Measurements from ENCODE around the gene TRIML1.
"Not testable (repeated sequence)": the region's sequence is repeated elsewhere in the genome, so short reads cannot be mapped to it uniquely, and the experiment has no call there.

The TRIML1 gene

GRCh38 chr4:188147176-188147575, 7.9 kb downstream of the TRIML1 start:
- Histone ChIP-seq H3K27me3 (ENCODE audit: control insufficient read depth, insufficient read depth, low read length) (no peaks in the 10 kb centered on the region), H3K36me3 (ENCODE audit: control insufficient read depth, insufficient read depth, low read length) (no peaks in the 10 kb centered on the region), H3K4me1 (ENCODE audit: control insufficient read depth, insufficient read depth, low read length) (no peaks in the 10 kb centered on the region), H3K4me3 (ENCODE audit: low read length) (no peak overlapping the region), H3K27ac (ENCODE audit: low read length) (no peak overlapping the region), H3K9me3 (ENCODE audit: control insufficient read depth, insufficient read depth, low read length) (no peaks in the 10 kb centered on the region)
- DNase-seq (ENCODE audit: low read depth, low spot score), result no peak
- no CpG with 5 or more reads among the region's 11 CpGs for WGBS (ENCODE audit: insufficient coverage, insufficient read length)

DNA sequence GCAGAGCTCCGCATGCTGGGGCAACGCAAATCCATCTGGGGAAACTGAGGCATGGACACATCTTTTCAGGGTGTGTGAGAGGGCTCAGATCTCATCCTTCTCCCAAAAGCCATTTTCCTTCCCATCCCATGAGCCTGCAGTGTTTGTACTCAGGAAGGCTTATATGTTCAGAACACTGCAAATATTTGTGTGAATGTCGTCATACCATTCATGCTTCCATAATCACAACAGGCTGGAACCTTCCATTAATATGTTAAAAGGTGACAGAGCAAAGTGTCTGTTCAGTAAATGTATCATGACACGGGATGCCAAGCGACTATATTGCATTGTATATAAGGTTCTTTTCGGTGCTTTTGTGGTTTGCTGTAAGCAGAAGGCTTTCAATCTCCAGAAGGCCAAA, 8.5 kb downstream of the TRIML1 start:
- Histone ChIP-seq H3K27me3 (ENCODE audit: control insufficient read depth, insufficient read depth, low read length) (no peaks in the 10 kb centered on the region), H3K27ac (ENCODE audit: low read length) (no peak overlapping the region), H3K4me3 (ENCODE audit: low read length) (no peak overlapping the region), H3K36me3 (ENCODE audit: control insufficient read depth, insufficient read depth, low read length) (no peaks in the 10 kb centered on the region), H3K9me3 (ENCODE audit: control insufficient read depth, insufficient read depth, low read length) (no peaks in the 10 kb centered on the region), H3K4me1 (ENCODE audit: control insufficient read depth, insufficient read depth, low read length) (no peaks in the 10 kb centered on the region)
- WGBS (ENCODE audit: insufficient coverage, insufficient read length), result no CpG with 5 or more reads among the region's 6 CpGs
- DNase-seq (ENCODE audit: low read depth, low spot score), result no peak

DNA sequence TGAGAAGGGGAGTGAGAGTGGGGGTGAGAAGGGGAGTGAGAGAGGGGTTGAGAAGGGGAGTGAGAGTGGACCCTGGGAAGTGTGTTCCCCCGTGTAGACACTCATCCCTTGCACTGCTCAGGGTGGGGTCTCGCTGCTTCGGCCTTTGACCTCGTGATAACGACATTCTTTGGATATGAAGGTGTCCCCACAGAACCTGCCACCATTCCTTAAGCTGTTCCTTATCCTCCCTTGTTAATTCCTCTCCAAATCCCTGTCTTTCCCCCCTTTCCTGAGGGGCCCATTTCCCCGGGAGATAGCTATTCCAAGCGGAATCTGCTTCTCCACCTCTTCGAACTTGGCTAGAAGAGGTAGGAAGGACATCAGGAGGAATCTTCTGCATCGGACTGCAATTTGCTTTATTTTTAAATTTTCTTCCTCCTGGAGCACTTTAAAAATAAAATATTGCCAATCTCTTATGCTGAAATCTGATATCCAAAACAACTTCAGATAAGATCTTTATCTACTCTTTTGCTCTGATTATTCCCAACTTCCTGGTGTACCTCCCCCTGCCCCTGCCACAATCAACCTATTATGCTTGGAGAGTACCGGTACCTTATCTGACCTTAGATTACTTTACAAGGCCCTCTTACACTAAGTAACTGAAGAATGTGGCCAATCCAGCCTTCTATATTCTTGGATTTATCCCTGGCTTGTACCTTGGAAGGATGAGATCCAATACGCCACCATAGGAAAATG, 15.6 kb downstream of the TRIML1 start:
- no CpG with 5 or more reads among the region's 11 CpGs for WGBS (ENCODE audit: insufficient coverage, insufficient read length)
- Histone ChIP-seq H3K4me1 (ENCODE audit: control insufficient read depth, insufficient read depth, low read length) (no peaks in the 10 kb centered on the region), H3K27ac (ENCODE audit: low read length) (no peak overlapping the region), H3K9me3 (ENCODE audit: control insufficient read depth, insufficient read depth, low read length) (no peaks in the 10 kb centered on the region), H3K27me3 (ENCODE audit: control insufficient read depth, insufficient read depth, low read length) (no peaks in the 10 kb centered on the region), H3K36me3 (ENCODE audit: control insufficient read depth, insufficient read depth, low read length) (no peaks in the 10 kb centered on the region), H3K4me3 (ENCODE audit: low read length) (no peak overlapping the region)
- DNase-seq (ENCODE audit: low read depth, low spot score), result no peak

GRCh38 chr4:188158336-188158735, 19.1 kb downstream of the TRIML1 start:
- no peaks in the 10 kb centered on the region for H3K9me3 ChIP-seq (ENCODE audit: control insufficient read depth, insufficient read depth, low read length)
- WGBS (ENCODE audit: insufficient coverage, insufficient read length), result no CpG with 5 or more reads among the region's 10 CpGs
- no peak for DNase-seq (ENCODE audit: low read depth, low spot score)

GRCh38 chr4:188159513-188160226, 20.4 kb downstream of the TRIML1 start:
- DNase-seq (ENCODE audit: low read depth, low spot score); H3K27ac ChIP-seq (ENCODE audit: low read length); H3K9me3 ChIP-seq (ENCODE audit: control insufficient read depth, insufficient read depth, low read length); H3K27me3 ChIP-seq (ENCODE audit: control insufficient read depth, insufficient read depth, low read length); H3K4me3 ChIP-seq (ENCODE audit: low read length); H3K4me1 ChIP-seq (ENCODE audit: control insufficient read depth, insufficient read depth, low read length); H3K36me3 ChIP-seq (ENCODE audit: control insufficient read depth, insufficient read depth, low read length): not testable (repeated sequence)
- WGBS (ENCODE audit: insufficient coverage, insufficient read length), result no CpG with 5 or more reads among the region's 40 CpGs

More at GRCh38 chr4:188158336-188158735, 19.1 kb downstream of the TRIML1 start:
- peaks cover 1% of the 10 kb centered on the region; the same call in 1 of the 2 replicates for H3K4me1 ChIP-seq (ENCODE audit: control insufficient read depth, insufficient read depth, low read length)
- H3K4me3 ChIP-seq (ENCODE audit: low read length), result no peak overlapping the region
- no peaks in the 10 kb centered on the region for H3K27me3 ChIP-seq (ENCODE audit: control insufficient read depth, insufficient read depth, low read length)
- no peaks in the 10 kb centered on the region for H3K36me3 ChIP-seq (ENCODE audit: control insufficient read depth, insufficient read depth, low read length)
- H3K27ac ChIP-seq (ENCODE audit: low read length), result no peak overlapping the region

GRCh38 chr4:188160406-188160805, 21.2 kb downstream of the TRIML1 start:
- Histone ChIP-seq H3K27ac (ENCODE audit: low read length) (no peak overlapping the region), H3K4me1 (ENCODE audit: control insufficient read depth, insufficient read depth, low read length) (peaks cover 1% of the 10 kb centered on the region; the same call in 1 of the 2 replicates), H3K9me3 (ENCODE audit: control insufficient read depth, insufficient read depth, low read length) (no peaks in the 10 kb centered on the region), H3K36me3 (ENCODE audit: control insufficient read depth, insufficient read depth, low read length) (no peaks in the 10 kb centered on the region), H3K27me3 (ENCODE audit: control insufficient read depth, insufficient read depth, low read length) (no peaks in the 10 kb centered on the region), H3K4me3 (ENCODE audit: low read length) (no peak overlapping the region)
- no CpG with 5 or more reads among the region's 7 CpGs for WGBS (ENCODE audit: insufficient coverage, insufficient read length)
- DNase-seq (ENCODE audit: low read depth, low spot score), result no peak

- no peak overlapping the region for H3K4me3 ChIP-seq (ENCODE audit: low read length)
- H3K4me1 ChIP-seq (ENCODE audit: control insufficient read depth, insufficient read depth, low read length), result peaks cover 1% of the 10 kb centered on the region; the same call in 1 of the 2 replicates
- DNase-seq (ENCODE audit: low read depth, low spot score), result no peak
- H3K27me3 ChIP-seq (ENCODE audit: control insufficient read depth, insufficient read depth, low read length), result no peaks in the 10 kb centered on the region
- WGBS (ENCODE audit: insufficient coverage, insufficient read length), result no CpG with 5 or more reads among the region's 6 CpGs
- H3K27ac ChIP-seq (ENCODE audit: low read length), result no peak overlapping the region
- H3K36me3 ChIP-seq (ENCODE audit: control insufficient read depth, insufficient read depth, low read length), result no peaks in the 10 kb centered on the region
- no peaks in the 10 kb centered on the region for H3K9me3 ChIP-seq (ENCODE audit: control insufficient read depth, insufficient read depth, low read length)
Measured at GRCh38 chr4:188161167-188161566, 21.9 kb downstream of the TRIML1 start.

- Histone ChIP-seq H3K27ac (ENCODE audit: low read length) (no peak overlapping the region), H3K36me3 (ENCODE audit: control insufficient read depth, insufficient read depth, low read length) (no peaks in the 10 kb centered on the region), H3K27me3 (ENCODE audit: control insufficient read depth, insufficient read depth, low read length) (no peaks in the 10 kb centered on the region), H3K9me3 (ENCODE audit: control insufficient read depth, insufficient read depth, low read length) (no peaks in the 10 kb centered on the region), H3K4me3 (ENCODE audit: low read length) (no peak overlapping the region), H3K4me1 (ENCODE audit: control insufficient read depth, insufficient read depth, low read length) (peaks cover 1% of the 10 kb centered on the region; the same call in 1 of the 2 replicates)
- WGBS (ENCODE audit: insufficient coverage, insufficient read length), result no CpG with 5 or more reads among the region's 6 CpGs
- DNase-seq (ENCODE audit: low read depth, low spot score), result no peak
Measured at GRCh38 chr4:188162698-188163097, 23.5 kb downstream of the TRIML1 start.

DNA sequence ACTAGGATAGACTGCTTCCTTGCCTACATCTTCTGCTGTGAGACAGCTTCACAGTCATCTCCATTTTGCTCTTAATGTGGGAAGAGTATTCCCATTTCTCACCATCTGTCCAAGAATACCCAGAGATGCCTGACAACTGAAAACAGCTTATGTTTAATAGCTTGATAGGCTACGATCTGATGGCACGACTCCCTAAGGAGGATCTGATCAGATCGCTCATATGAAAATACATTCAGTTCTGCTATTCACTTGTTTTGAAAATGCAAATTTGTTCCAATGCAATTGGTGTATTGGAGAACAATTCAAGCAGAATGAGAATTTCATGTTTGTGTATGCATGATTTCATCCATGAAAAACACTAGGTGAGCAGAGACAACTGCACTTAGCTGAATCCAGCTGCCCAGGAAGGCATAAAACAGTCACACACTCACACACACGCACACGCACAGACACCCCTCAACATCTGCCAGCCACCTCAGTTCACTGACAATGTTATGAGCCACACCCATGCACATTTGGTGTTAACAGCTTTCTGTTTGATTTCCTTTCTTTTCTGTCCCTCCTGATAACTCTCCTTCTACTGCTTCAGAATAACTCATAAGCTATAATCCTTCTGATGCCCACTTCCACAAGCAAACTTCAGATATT, 29.6 kb downstream of the TRIML1 start:
- WGBS (ENCODE audit: insufficient coverage, insufficient read length), result no CpG with 5 or more reads among the region's 5 CpGs

DNA sequence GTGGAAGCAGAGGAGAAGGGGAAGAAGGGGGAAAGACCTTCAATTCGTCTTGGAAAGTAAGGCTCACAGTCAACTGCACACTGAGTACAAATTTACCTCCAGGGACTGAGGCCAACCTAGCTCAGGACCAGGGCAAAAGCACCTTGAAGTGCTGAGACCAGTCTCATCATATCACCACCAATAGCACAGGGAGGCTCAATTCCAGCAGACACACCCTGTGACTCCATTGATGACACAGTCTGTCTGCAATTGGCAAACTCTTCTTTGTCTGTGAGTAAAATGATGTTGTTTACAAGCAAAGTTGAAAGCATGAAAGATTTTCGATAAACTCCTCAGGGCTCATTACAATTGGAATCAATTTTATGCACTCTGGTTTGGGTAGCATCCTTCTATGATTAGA, 32.3 kb downstream of the TRIML1 start:
- no CpG with 5 or more reads among the region's 2 CpGs for WGBS (ENCODE audit: insufficient coverage, insufficient read length)
- no peaks in the 10 kb centered on the region for H3K9me3 ChIP-seq (ENCODE audit: control insufficient read depth, insufficient read depth, low read length)
- H3K27me3 ChIP-seq (ENCODE audit: control insufficient read depth, insufficient read depth, low read length), result no peaks in the 10 kb centered on the region

More for the DNA sequence above, 29.6 kb downstream of the TRIML1 start:
- no peak overlapping the region for H3K27ac ChIP-seq (ENCODE audit: low read length)
- no peaks in the 10 kb centered on the region for H3K4me1 ChIP-seq (ENCODE audit: control insufficient read depth, insufficient read depth, low read length)
- H3K9me3 ChIP-seq (ENCODE audit: control insufficient read depth, insufficient read depth, low read length), result no peaks in the 10 kb centered on the region
- H3K36me3 ChIP-seq (ENCODE audit: control insufficient read depth, insufficient read depth, low read length), result no peaks in the 10 kb centered on the region
- no peak for DNase-seq (ENCODE audit: low read depth, low spot score)
- H3K27me3 ChIP-seq (ENCODE audit: control insufficient read depth, insufficient read depth, low read length), result no peaks in the 10 kb centered on the region
- H3K4me3 ChIP-seq (ENCODE audit: low read length), result no peak overlapping the region

More for the DNA sequence above, 32.3 kb downstream of the TRIML1 start:
- Histone ChIP-seq H3K4me1 (ENCODE audit: control insufficient read depth, insufficient read depth, low read length) (no peaks in the 10 kb centered on the region), H3K4me3 (ENCODE audit: low read length) (no peak overlapping the region), H3K36me3 (ENCODE audit: control insufficient read depth, insufficient read depth, low read length) (no peaks in the 10 kb centered on the region), H3K27ac (ENCODE audit: low read length) (no peak overlapping the region)
- DNase-seq (ENCODE audit: low read depth, low spot score), result no peak
